Liver (tissue), 9 donors: Measurements from ENCODE around the gene SHBG. TPM values are rescaled to one million over a fixed set of nuclear protein-coding genes. Genes with fewer than 3 reads are reported as not detected.

Source experiments
- DNase-seq: peaks from one replicate; pipeline ENCODE4 v3.0.0-alpha.2; 2017; ENCODE audit warnings: low spot score
- H3K27ac ChIP-seq, 2 donors: one replicate each; pipeline ENCODE4 v1.7.0; 2013; ENCODE audit warnings: inconsistent platforms in 2 of 2, low read length in 2 of 2, control low read depth in 1 of 2, low read depth in 1 of 2, mild to moderate bottlenecking in 1 of 2
- H3K27me3 ChIP-seq, 4 donors: one replicate each; pipeline versions ENCODE4 v1.6.1 to v1.7.0; 2013; ENCODE audit warnings: low read length in 3 of 4, inconsistent platforms in 1 of 4, mild to moderate bottlenecking in 1 of 4, moderate library complexity in 1 of 4; ENCODE audit not compliant: control insufficient read depth in 4 of 4, insufficient read depth in 4 of 4
- H3K36me3 ChIP-seq, 4 donors: one replicate each; pipeline versions ENCODE4 v1.6.1 to v1.7.0; 2013; ENCODE audit warnings: low read length in 3 of 4, mild to moderate bottlenecking in 3 of 4, low read depth in 1 of 4, moderate library complexity in 1 of 4; ENCODE audit not compliant: control insufficient read depth in 4 of 4, insufficient read depth in 3 of 4
- H3K4me1 ChIP-seq, 4 donors: one replicate each; pipeline versions ENCODE4 v1.6.1 to v1.7.0; 2013; ENCODE audit warnings: low read length in 3 of 4, mild to moderate bottlenecking in 3 of 4, moderate library complexity in 1 of 4; ENCODE audit not compliant: control insufficient read depth in 4 of 4, insufficient read depth in 4 of 4
- H3K4me3 ChIP-seq, 3 donors: one replicate each; pipeline versions ENCODE4 v1.6.1 to v1.7.0; 2013; ENCODE audit warnings: low read length in 3 of 3, control low read depth in 1 of 3, low read depth in 1 of 3, mild to moderate bottlenecking in 1 of 3
- H3K9ac ChIP-seq, 2 donors: one replicate each; pipeline ENCODE4 v1.7.0; 2013; ENCODE audit warnings: low read length in 2 of 2, mild to moderate bottlenecking in 2 of 2, moderate library complexity in 2 of 2, control low read depth in 1 of 2, low read depth in 1 of 2
- H3K9me3 ChIP-seq, 4 donors: one replicate each; pipeline versions ENCODE4 v1.6.1 to v1.7.0; 2013; ENCODE audit warnings: low read length in 3 of 4; ENCODE audit not compliant: control insufficient read depth in 4 of 4
- EGR1 ChIP-seq, 2 donors: IDR thresholded peaks; 2 replicates each; pipeline ENCODE4 v1.6.1; 2016 to 2018; ENCODE audit warnings: antibody characterized with exemption in 2 of 2, low read depth in 2 of 2
- FOXA1 ChIP-seq: IDR thresholded peaks from 2 replicates; pipeline ENCODE4 v1.6.1; 2016; ENCODE audit warnings: antibody characterized with exemption
- FOXA2 ChIP-seq: IDR thresholded peaks from 2 replicates; pipeline ENCODE4 v1.6.1; 2016; ENCODE audit warnings: antibody characterized with exemption
- GABPA ChIP-seq, 2 donors: IDR thresholded peaks in 1 of 2; conservative IDR thresholded peaks in 1 of 2; 2 replicates each; pipeline ENCODE4 v1.6.1; 2016; ENCODE audit warnings: antibody characterized with exemption in 2 of 2, mild to moderate bottlenecking in 1 of 2, moderate library complexity in 1 of 2
- HNF4A ChIP-seq, 2 donors: conservative IDR thresholded peaks; 2 replicates each; pipeline ENCODE4 v1.6.1; 2016; ENCODE audit warnings: antibody characterized with exemption in 2 of 2, mild to moderate bottlenecking in 2 of 2
- HNF4G ChIP-seq: IDR thresholded peaks from 2 replicates; pipeline ENCODE4 v1.6.1; 2016; ENCODE audit warnings: antibody characterized with exemption
- JUND ChIP-seq, 2 donors: IDR thresholded peaks; 2 replicates each; pipeline ENCODE4 v1.6.1; 2016; ENCODE audit warnings: antibody characterized with exemption in 2 of 2
- NR2F2 ChIP-seq: IDR thresholded peaks from 2 replicates; pipeline ENCODE4 v1.6.1; 2016; ENCODE audit warnings: antibody characterized with exemption
- RAD21 ChIP-seq, 2 donors: IDR thresholded peaks; 2 replicates each; pipeline ENCODE4 v1.6.1; 2016; ENCODE audit warnings: antibody characterized with exemption in 2 of 2, mild to moderate bottlenecking in 2 of 2
- RXRA ChIP-seq, 2 donors: IDR thresholded peaks; 2 replicates each; pipeline ENCODE4 v1.6.1; 2017 to 2018; ENCODE audit warnings: antibody characterized with exemption in 2 of 2, mild to moderate bottlenecking in 1 of 2
- SP1 ChIP-seq: IDR thresholded peaks from 2 replicates; pipeline ENCODE4 v1.6.1; 2018; ENCODE audit warnings: antibody characterized with exemption, mild to moderate bottlenecking
- YY1 ChIP-seq: IDR thresholded peaks from 2 replicates; pipeline ENCODE4 v1.6.1; 2016; ENCODE audit warnings: antibody characterized with exemption, mild to moderate bottlenecking
- WGBS: extraction: QIAGEN DNeasy Blood & Tissue Kit; methylation state at CpG from one replicate; pipeline ENCODE4 v1.1.7; 2013; 5-methylcytosine and 5-hydroxymethylcytosine counted together
- polyA plus RNA-seq, 2 donors: library from polyadenylated mRNA; stranded (reverse) in 1 of 2; unstranded in 1 of 2; fragments of 200-250 nt in 1 of 2; fragments of >200 nt in 1 of 2; fragmentation: Nextera tagmentation in 1 of 2; extraction: Ambion mirVana in 1 of 2; gene quantifications; one replicate each; pipeline versions ENCODE4 v1.2.1 to v1.2.3, GENCODE V29; 2013 to 2015
- total RNA-seq, 2 donors: library from RNA; depleted of rRNA; stranded (reverse); fragments of >200 nt; gene quantifications; one replicate each; pipeline ENCODE4 v1.2.3, GENCODE V29; 2014
- TF ChIP-seq, protein P1 (sequence below): IDR thresholded peaks from 2 replicates; pipeline ENCODE4 v1.6.1; 2016; ENCODE audit warnings: antibody characterized with exemption
- TF ChIP-seq, protein P2 (sequence below): IDR thresholded peaks from 2 replicates; pipeline ENCODE4 v1.6.1; 2016; ENCODE audit warnings: antibody characterized with exemption
- TF ChIP-seq, protein P3 (sequence below): fragments of 150-350 bp; IDR thresholded peaks from 2 replicates; pipeline ENCODE4 v1.5.1; 2017; ENCODE audit warnings: improper control_type of control experiment, low read depth, low read length; ENCODE audit not compliant: missing input control
- TF ChIP-seq, protein P4 (sequence below): IDR thresholded peaks from 2 replicates; pipeline ENCODE4 v1.6.1; 2016; ENCODE audit warnings: antibody characterized with exemption, mild to moderate bottlenecking
- TF ChIP-seq, protein P5 (sequence below): IDR thresholded peaks from 2 replicates; pipeline ENCODE4 v1.6.1; 2016; ENCODE audit warnings: antibody characterized with exemption
- donor health status: healthy.
- donor health status: healthy.
- donor health status: healthy.
- donor health status: healthy.
- donor health status: healthy.

SHBG gene
- total and polyA plus RNA-seq, 4 donors, result 3.5 to 61.6 (median 22.2) TPM

DNA sequence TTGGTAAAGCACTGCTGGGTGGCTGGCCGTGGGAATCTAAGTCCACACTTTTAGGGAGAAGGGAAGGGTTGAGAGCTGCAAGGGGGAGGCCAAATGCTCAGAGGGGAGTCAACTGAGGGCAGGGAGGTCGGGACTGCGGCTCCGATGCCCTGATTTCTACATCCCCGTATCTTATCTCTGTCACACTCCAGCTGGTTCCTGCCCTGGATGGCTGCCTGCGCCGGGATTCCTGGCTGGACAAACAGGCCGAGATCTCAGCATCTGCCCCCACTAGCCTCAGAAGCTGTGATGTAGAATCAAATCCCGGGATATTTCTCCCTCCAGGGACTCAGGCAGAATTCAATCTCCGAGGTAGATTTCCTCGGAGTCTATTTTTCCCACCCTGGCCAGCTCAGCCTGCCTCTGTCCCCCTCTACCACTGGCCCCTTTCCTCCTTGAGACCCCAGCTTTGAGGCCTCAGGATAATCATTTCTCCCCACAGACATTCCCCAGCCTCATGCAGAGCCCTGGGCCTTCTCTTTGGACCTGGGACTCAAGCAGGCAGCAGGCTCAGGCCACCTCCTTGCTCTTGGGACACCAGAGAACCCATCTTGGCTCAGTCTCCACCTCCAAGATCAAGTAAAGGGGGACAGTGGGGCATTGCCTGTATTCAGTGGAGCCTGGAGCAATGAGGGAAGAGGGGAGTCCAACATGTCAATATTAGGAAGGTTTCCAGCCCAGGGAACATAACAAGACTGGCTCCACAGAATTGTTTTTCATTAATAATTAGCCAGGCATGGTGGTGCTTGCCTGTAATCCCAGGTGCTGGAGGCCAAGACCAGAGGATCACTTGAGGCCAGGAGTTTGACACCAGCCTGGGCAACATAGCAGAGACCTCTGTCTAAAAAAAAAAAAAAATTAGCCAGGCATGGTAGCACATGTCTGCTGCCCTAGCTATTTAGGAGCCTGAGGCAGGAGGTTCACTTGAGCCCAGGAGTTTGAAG, 1.8 kb downstream of the SHBG start:
- no peaks in the 10 kb centered on the region for H3K27me3 ChIP-seq
- no peaks in the 10 kb centered on the region for H3K9me3 ChIP-seq
- H3K27ac ChIP-seq, result peak overlapping the region; percentile 57 to 85
- no peaks in the 10 kb centered on the region for H3K36me3 ChIP-seq
- TF ChIP-seq, protein P1, sequence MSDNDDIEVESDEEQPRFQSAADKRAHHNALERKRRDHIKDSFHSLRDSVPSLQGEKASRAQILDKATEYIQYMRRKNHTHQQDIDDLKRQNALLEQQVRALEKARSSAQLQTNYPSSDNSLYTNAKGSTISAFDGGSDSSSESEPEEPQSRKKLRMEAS, result peak; percentile 30
- TF ChIP-seq FOXA2 (no peak), HNF4G (no peak), HNF4A (conservative IDR thresholded peaks at IDR 0.05) (peak; percentile 24 to 54), RAD21 (IDR thresholded peaks at IDR 0.05) (peak in 1 of 2 donors; percentile 8), SP1 (peak; percentile 41), JUND (IDR thresholded peaks at IDR 0.05) (peak in 1 of 2 donors; percentile 6), NR2F2 (no peak), YY1 (no peak), GABPA (IDR thresholded peaks at IDR 0.05 in 1 of 2, conservative IDR thresholded peaks at IDR 0.05 in 1 of 2) (no peak), FOXA1 (no peak), RXRA (IDR thresholded peaks at IDR 0.05) (peak; percentile 76 to 78), EGR1 (IDR thresholded peaks at IDR 0.05; ENCODE audit: low read depth in 2 of 2) (no peak)
- TF ChIP-seq, protein P2, sequence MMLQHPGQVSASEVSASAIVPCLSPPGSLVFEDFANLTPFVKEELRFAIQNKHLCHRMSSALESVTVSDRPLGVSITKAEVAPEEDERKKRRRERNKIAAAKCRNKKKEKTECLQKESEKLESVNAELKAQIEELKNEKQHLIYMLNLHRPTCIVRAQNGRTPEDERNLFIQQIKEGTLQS, result no peak
- TF ChIP-seq, protein P3, sequence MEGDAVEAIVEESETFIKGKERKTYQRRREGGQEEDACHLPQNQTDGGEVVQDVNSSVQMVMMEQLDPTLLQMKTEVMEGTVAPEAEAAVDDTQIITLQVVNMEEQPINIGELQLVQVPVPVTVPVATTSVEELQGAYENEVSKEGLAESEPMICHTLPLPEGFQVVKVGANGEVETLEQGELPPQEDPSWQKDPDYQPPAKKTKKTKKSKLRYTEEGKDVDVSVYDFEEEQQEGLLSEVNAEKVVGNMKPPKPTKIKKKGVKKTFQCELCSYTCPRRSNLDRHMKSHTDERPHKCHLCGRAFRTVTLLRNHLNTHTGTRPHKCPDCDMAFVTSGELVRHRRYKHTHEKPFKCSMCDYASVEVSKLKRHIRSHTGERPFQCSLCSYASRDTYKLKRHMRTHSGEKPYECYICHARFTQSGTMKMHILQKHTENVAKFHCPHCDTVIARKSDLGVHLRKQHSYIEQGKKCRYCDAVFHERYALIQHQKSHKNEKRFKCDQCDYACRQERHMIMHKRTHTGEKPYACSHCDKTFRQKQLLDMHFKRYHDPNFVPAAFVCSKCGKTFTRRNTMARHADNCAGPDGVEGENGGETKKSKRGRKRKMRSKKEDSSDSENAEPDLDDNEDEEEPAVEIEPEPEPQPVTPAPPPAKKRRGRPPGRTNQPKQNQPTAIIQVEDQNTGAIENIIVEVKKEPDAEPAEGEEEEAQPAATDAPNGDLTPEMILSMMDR, result no peak
- TF ChIP-seq, protein P4, sequence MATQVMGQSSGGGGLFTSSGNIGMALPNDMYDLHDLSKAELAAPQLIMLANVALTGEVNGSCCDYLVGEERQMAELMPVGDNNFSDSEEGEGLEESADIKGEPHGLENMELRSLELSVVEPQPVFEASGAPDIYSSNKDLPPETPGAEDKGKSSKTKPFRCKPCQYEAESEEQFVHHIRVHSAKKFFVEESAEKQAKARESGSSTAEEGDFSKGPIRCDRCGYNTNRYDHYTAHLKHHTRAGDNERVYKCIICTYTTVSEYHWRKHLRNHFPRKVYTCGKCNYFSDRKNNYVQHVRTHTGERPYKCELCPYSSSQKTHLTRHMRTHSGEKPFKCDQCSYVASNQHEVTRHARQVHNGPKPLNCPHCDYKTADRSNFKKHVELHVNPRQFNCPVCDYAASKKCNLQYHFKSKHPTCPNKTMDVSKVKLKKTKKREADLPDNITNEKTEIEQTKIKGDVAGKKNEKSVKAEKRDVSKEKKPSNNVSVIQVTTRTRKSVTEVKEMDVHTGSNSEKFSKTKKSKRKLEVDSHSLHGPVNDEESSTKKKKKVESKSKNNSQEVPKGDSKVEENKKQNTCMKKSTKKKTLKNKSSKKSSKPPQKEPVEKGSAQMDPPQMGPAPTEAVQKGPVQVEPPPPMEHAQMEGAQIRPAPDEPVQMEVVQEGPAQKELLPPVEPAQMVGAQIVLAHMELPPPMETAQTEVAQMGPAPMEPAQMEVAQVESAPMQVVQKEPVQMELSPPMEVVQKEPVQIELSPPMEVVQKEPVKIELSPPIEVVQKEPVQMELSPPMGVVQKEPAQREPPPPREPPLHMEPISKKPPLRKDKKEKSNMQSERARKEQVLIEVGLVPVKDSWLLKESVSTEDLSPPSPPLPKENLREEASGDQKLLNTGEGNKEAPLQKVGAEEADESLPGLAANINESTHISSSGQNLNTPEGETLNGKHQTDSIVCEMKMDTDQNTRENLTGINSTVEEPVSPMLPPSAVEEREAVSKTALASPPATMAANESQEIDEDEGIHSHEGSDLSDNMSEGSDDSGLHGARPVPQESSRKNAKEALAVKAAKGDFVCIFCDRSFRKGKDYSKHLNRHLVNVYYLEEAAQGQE, result no peak
- TF ChIP-seq, protein P5, sequence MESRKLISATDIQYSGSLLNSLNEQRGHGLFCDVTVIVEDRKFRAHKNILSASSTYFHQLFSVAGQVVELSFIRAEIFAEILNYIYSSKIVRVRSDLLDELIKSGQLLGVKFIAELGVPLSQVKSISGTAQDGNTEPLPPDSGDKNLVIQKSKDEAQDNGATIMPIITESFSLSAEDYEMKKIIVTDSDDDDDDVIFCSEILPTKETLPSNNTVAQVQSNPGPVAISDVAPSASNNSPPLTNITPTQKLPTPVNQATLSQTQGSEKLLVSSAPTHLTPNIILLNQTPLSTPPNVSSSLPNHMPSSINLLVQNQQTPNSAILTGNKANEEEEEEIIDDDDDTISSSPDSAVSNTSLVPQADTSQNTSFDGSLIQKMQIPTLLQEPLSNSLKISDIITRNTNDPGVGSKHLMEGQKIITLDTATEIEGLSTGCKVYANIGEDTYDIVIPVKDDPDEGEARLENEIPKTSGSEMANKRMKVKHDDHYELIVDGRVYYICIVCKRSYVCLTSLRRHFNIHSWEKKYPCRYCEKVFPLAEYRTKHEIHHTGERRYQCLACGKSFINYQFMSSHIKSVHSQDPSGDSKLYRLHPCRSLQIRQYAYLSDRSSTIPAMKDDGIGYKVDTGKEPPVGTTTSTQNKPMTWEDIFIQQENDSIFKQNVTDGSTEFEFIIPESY, result peak; percentile 15
- H3K4me3 ChIP-seq, result no peak overlapping the region
- no peak for DNase-seq
- H3K4me1 ChIP-seq, result peaks cover 15 to 44% (median 38%) of the 10 kb centered on the region in 4 donors
- peak overlapping the region in 1 of 2 donors; percentile 55 for H3K9ac ChIP-seq
- WGBS, result 19% methylated on average over 11 of the region's 11 CpGs
